A549 (cell line): ENCODE measurements around the gene ETNPPL.

Source experiments
- CTCF ChIP-seq: fragments of >200 bp; sonication (Bioruptor Twin); formaldehyde crosslinking; IDR thresholded peaks from 3 replicates; pipeline ENCODE4 v1.5.1; 2016
- POLR2A ChIP-seq: IDR thresholded peaks from 2 replicates; pipeline ENCODE4 v1.6.1; 2012; ENCODE audit warnings: mild to moderate bottlenecking, low read length
- USF2 ChIP-seq: fragments of 450-650 bp; IDR thresholded peaks from 2 replicates; pipeline ENCODE4 v1.6.1; 2014; ENCODE audit warnings: antibody characterized with exemption
- TF ChIP-seq, protein P1 (sequence below): IDR thresholded peaks from 2 replicates; pipeline ENCODE4 v1.6.1; 2012

DNA sequence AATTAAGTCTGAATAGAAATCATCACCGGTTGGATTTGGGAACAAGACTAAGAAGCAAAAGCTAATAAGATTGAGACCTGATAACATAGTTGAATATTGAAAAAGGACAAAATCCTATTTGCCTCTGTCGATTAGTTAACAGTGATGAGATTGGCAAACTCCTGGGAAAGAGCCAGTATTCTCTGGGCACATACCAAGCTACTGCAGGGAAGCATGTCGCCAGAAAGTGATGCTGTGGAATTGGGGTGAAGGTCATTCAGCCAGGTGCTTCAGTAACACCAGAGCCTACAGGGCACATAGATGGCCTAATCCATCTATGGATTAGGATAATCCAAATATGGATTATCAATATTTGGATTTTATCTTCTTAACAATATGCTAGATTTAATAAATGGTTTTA is 68.4 kb downstream of the ETNPPL start:
- TF ChIP-seq, protein P1, sequence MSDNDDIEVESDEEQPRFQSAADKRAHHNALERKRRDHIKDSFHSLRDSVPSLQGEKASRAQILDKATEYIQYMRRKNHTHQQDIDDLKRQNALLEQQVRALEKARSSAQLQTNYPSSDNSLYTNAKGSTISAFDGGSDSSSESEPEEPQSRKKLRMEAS = no peak
- TF ChIP-seq USF2 (no peak), POLR2A (no peak), CTCF (no peak)
